ENCODE measurements around the gene DLGAP4.

Gene DLGAP4

DNA sequence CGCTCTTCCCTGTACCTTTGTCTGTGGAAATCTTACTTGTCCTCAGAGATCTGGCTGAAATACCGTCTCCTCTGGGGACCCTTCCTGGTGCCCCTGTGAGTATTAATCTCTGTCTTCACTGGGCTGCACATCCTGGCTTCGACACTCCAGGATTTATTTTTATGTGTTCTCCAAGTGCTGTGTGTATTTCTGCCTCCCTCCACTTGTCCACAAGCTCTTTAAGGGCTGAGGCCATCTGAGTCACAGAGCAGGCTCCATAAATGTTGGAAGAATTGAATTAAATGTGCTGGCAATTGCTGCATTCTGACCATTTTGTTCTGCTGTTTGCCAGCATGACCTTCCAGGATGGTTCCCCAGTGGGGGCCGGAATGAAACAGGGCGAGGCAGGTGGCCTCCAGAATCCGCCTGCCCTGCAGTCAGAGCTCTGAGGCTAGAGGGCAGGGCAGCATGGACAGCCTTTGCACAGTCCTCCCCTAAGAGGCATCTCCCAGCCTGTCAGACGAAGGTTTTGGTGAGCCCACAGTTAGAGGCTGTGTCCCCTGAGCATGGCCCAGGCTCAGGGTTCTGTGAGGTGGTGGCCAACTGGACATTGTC is 105.8 kb downstream of the DLGAP4 start:
- in situ Hi-C loops (cut with HindIII; ENCODE audit: low sequenced_read_pairs), result no loop called here
- no peak for TF ChIP-seq CTCF (IDR thresholded peaks at IDR 0.05; ENCODE audit: low read depth, low read length, missing control alignments)
- no peak overlapping the region for H3K4me3 ChIP-seq (ENCODE audit: low read depth, low read length)

DNA sequence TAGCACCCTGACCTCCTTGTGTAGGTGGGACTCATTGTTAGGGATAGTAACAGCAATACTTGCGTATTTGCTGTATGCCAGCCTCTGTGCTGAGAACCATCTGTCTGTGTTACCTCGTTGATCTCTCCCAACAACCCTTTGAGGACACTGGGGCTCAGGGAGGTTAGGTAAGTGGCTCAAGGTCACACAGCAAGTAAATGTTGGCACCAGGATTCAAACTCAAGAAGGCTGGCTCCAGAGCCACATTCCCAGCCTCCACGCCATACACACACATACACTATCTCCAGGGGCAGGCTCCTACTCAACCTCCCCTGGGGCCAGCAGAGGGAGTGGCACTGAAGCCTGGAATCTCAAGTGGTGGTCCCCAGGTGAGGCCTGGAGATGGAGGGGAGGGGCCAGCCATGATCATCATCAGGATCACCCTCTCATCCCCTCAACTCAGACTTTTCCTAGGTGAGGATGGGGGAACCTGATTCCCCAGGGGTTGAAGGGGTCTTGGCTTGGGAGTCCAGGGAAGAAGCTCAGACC is 109.4 kb downstream of the DLGAP4 start:
- no peak for TF ChIP-seq CTCF (IDR thresholded peaks at IDR 0.05; ENCODE audit: low read depth, low read length, missing control alignments)
- no peak overlapping the region for H3K4me3 ChIP-seq (ENCODE audit: low read depth, low read length)
- in situ Hi-C loops (cut with HindIII; ENCODE audit: low sequenced_read_pairs), result no loop called here
- DNase-seq (ENCODE audit: low read depth), result no peak

More for the DNA sequence above, 105.8 kb downstream of the DLGAP4 start:
- DNase-seq (ENCODE audit: low read depth), result no peak

DNA sequence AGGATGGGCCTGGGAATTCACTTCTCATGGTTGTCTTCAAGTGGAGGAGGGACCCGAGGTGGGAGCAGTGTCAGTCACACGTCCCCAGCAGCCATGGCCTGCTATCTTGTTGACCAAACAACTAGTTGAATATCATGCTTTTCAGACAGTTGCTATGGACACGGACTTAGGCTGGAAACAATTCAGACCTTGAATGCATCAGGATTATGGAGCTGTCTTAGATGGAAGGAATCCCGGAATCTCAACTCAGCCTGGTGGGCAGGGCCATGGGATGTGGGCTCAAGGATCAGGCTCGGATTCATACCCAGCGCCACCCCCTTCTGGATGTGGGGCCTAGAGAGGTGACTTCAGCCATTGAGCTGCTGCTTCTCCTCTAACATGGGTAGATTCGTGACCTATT is 112.6 kb downstream of the DLGAP4 start:
- no peak for TF ChIP-seq CTCF (IDR thresholded peaks at IDR 0.05; ENCODE audit: low read depth, low read length, missing control alignments)
- DNase-seq (ENCODE audit: low read depth), result no peak
- H3K4me3 ChIP-seq (ENCODE audit: low read depth, low read length), result no peak overlapping the region
- in situ Hi-C loops (cut with HindIII; ENCODE audit: low sequenced_read_pairs), result no loop called here

DNA sequence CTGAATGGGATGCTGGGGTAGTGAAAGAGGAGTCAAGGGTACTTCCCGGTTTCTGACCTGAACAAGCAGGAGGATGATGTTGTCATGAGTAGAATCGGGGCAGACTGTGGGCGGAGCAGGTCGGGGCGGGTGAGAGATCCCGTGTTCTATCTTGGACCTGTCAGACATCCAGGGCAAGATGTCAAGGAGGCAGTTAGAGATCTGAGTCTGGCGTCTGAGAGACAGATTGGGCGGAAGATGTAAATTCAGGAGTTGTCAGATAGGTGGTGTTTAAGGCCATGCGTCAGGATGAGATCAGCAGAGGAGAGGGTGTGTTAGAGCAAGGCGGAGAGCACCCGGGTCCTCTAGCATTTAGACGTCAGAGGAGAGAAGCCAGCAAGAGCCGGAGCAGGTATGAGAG is 115.5 kb downstream of the DLGAP4 start:
- no peak for DNase-seq (ENCODE audit: low read depth)
- no peak for TF ChIP-seq CTCF (IDR thresholded peaks at IDR 0.05; ENCODE audit: low read depth, low read length, missing control alignments)
- H3K4me3 ChIP-seq (ENCODE audit: low read depth, low read length), result no peak overlapping the region
- in situ Hi-C loops (cut with HindIII; ENCODE audit: low sequenced_read_pairs), result no loop called here

DNA sequence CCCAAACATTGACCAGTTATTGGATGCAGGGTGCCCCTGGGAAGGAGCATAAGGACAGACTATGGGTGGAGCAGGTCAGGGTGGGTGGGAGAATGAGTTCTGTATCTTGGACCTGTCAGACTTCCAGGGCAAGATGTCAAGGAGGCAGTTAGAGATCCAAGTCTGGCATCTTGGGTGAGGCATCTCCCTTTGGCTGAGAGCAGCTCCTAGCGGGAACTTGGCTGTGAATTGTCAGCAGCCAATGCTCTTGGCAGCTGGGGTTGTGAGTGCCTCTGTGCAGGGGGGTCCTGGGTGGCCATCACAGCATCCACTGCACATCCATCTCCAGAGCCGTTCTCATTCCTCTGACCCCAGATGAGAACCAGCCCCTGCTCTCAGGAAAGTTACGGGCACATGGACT is 118.2 kb downstream of the DLGAP4 start:
- no peak overlapping the region for H3K4me3 ChIP-seq (ENCODE audit: low read depth, low read length)
- no peak for DNase-seq (ENCODE audit: low read depth)
- in situ Hi-C loops (cut with HindIII; ENCODE audit: low sequenced_read_pairs), result no loop called here
- TF ChIP-seq CTCF (IDR thresholded peaks at IDR 0.05; ENCODE audit: low read depth, low read length, missing control alignments), result no peak

DNA sequence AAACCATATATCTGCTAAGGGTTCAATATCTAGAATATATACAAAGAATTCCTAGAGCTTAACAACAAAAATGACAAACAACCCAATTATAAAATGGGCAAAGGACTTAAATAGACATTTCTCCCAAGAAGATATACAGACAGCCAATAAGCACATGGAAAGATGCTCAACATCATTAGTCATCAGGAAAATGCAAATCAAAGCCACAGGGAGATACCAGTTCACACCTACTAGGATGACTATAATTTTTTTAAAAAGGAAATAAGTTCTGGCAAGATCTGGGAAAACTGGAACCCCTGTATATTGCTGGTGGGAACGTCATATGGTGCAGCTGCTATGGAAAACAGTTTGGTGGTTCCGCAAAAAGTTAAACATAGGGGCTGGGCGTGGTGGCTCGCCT is 119.0 kb downstream of the DLGAP4 start:
- in situ Hi-C loops (cut with HindIII; ENCODE audit: low sequenced_read_pairs), result no loop called here
- TF ChIP-seq CTCF (IDR thresholded peaks at IDR 0.05; ENCODE audit: low read depth, low read length, missing control alignments), result no peak
- no peak for DNase-seq (ENCODE audit: low read depth)
- H3K4me3 ChIP-seq (ENCODE audit: low read depth, low read length), result no peak overlapping the region

Measured in astrocyte of the cerebellum (primary cell).